ENCODE results near the gene FUT8.
A peak's percentile ranks its signal among the peaks of the same experiment; 100 is the strongest.

The FUT8 gene

DNA sequence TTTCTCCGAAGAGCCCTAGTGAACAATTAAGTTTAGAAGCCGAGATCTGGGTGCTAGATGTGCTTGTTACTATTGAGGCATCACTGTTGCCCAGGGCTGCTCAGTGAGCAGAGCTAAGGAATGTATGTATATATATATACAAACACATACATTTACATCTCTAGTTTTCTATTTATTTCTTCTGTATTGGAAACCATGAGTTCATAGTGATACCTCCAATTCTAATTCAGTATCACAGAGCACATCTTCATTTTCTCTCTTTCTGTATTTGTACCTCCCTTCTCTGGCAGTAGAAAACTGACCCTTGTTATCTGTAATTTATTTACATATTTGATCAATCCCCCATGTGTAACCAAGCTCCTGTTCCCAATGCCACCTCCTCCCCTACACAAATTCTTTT, 40.7 kb upstream of the FUT8 start:
- no peak overlapping the region for H3K27ac ChIP-seq
- no peak overlapping the region for H3K9ac ChIP-seq
- H3K4me3 ChIP-seq (ENCODE audit: low read depth, low read length): no peak overlapping the region
- H3K4me2 ChIP-seq (ENCODE audit: low read length): no peak overlapping the region
- H3K79me2 ChIP-seq: no peaks in the 10 kb centered on the region
- no peak overlapping the region for H2AFZ ChIP-seq
- no peaks in the 10 kb centered on the region for H3K9me3 ChIP-seq (ENCODE audit: control insufficient read depth, low read length)
- no peaks in the 10 kb centered on the region for H3K36me3 ChIP-seq (ENCODE audit: control insufficient read depth, insufficient read depth, low read length)
- H3K27me3 ChIP-seq (ENCODE audit: control insufficient read depth, insufficient read depth, low read length): no peaks in the 10 kb centered on the region
- no peak for TF ChIP-seq CTCF (IDR thresholded peaks at IDR 0.05)
- no peaks in the 10 kb centered on the region for H3K4me1 ChIP-seq

DNA sequence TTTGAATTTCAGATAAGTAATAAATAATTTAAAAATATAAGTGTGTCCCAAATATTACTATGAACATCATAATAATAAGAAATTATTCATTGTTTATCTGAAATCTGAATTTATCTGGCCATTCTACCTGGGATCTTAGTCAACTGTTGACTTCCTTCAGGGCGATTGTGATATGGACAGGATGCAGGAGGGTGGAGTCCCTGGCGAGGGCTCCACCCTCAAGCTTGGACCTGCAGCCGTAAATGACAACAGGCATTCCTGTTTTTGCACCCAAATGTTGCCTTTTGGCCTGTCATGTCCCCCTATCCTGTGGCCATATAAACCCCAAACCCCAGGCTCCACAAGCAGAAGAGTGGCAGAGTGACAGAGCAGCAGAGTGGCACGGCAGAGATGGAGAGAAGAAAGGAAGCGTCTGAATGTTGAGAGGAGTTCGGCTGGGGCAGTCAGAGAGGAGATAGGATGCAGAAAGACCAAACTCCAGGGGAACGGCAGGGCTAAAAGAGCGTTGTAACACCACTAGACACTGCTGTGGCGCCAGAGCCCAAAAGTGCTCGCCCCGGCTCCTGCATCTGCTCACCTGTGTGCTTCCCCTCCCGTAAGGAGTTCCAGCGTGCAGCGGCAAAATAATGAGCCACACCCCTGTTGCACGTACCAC, 39.4 kb upstream of the FUT8 start:
- Histone ChIP-seq H3K79me2 (no peaks in the 10 kb centered on the region), H3K4me3 (ENCODE audit: low read depth, low read length) (no peak overlapping the region)
- no peak for TF ChIP-seq CTCF (IDR thresholded peaks at IDR 0.05)

GRCh38 chr14:65373671-65374039, 38.9 kb upstream of the FUT8 start:
- TF ChIP-seq CTCF (IDR thresholded peaks at IDR 0.05): peak; percentile 11
- Histone ChIP-seq H3K27ac (no peak overlapping the region), H3K4me3 (ENCODE audit: low read depth, low read length) (no peak overlapping the region), H3K36me3 (ENCODE audit: control insufficient read depth, insufficient read depth, low read length) (no peaks in the 10 kb centered on the region), H3K79me2 (no peaks in the 10 kb centered on the region), H3K4me1 (no peaks in the 10 kb centered on the region), H3K9ac (no peak overlapping the region), H2AFZ (peak overlapping the region; percentile 72), H3K4me2 (ENCODE audit: low read length) (no peak overlapping the region), H3K9me3 (ENCODE audit: control insufficient read depth, low read length) (no peaks in the 10 kb centered on the region), H3K27me3 (ENCODE audit: control insufficient read depth, insufficient read depth, low read length) (no peaks in the 10 kb centered on the region)

More for the DNA sequence above, 39.4 kb upstream of the FUT8 start:
- Histone ChIP-seq H3K36me3 (ENCODE audit: control insufficient read depth, insufficient read depth, low read length) (no peaks in the 10 kb centered on the region), H3K27ac (no peak overlapping the region), H3K9me3 (ENCODE audit: control insufficient read depth, low read length) (no peaks in the 10 kb centered on the region), H2AFZ (peak overlapping the region; percentile 72), H3K4me1 (no peaks in the 10 kb centered on the region), H3K9ac (no peak overlapping the region), H3K4me2 (ENCODE audit: low read length) (no peak overlapping the region), H3K27me3 (ENCODE audit: control insufficient read depth, insufficient read depth, low read length) (no peaks in the 10 kb centered on the region)

DNA sequence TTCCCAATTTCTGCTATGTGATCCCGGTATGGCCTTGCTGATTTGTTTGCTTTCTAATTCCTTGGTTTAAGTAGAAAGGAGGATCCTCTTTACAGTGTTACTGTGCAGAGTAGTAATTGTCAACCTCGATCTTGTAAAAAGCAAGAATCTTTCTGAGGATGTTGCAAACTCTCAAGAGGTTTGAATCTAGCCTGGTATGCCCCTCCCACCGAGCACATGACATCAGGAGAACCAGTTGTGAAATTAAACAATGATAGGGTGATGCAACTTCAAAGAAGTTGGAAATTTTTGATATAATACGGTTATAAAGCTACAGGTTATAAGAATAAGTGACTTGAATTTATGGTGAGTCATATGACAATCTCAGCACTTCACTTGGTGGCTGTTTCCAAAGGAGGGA, 35.0 kb upstream of the FUT8 start:
- H2AFZ ChIP-seq: no peak overlapping the region
- H3K27ac ChIP-seq: no peak overlapping the region
- no peaks in the 10 kb centered on the region for H3K36me3 ChIP-seq (ENCODE audit: control insufficient read depth, insufficient read depth, low read length)
- H3K4me1 ChIP-seq: no peaks in the 10 kb centered on the region
- H3K4me3 ChIP-seq (ENCODE audit: low read depth, low read length): no peak overlapping the region
- H3K9me3 ChIP-seq (ENCODE audit: control insufficient read depth, low read length): no peaks in the 10 kb centered on the region
- H3K4me2 ChIP-seq (ENCODE audit: low read length): no peak overlapping the region
- H3K79me2 ChIP-seq: no peaks in the 10 kb centered on the region
- H3K9ac ChIP-seq: no peak overlapping the region
- no peak for TF ChIP-seq CTCF (IDR thresholded peaks at IDR 0.05)
- no peaks in the 10 kb centered on the region for H3K27me3 ChIP-seq (ENCODE audit: control insufficient read depth, insufficient read depth, low read length)

DNA sequence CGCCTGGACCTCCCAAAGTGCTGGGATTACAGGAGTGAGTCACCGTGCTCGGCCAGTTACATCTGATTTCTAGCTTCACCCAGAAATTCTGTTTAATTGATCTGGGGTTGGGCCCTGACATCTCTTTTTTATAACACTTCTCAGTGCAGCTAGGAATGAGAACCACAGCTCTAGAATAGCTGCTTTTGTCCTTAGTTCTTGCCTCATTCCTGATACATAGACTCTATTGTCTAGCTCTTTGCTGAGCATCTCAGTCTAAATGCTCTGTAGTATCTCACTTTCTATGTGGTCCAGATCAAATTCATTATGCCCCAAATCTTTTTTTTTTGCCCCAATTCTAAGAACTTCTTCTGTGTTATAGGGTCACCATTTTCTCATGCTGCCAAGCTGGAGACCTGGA, 29.9 kb upstream of the FUT8 start:
- H3K4me3 ChIP-seq (ENCODE audit: low read depth, low read length): no peak overlapping the region
- no peaks in the 10 kb centered on the region for H3K79me2 ChIP-seq
- no peaks in the 10 kb centered on the region for H3K9me3 ChIP-seq (ENCODE audit: control insufficient read depth, low read length)
- no peaks in the 10 kb centered on the region for H3K36me3 ChIP-seq (ENCODE audit: control insufficient read depth, insufficient read depth, low read length)
- H2AFZ ChIP-seq: no peak overlapping the region
- no peaks in the 10 kb centered on the region for H3K4me1 ChIP-seq
- H3K9ac ChIP-seq: no peak overlapping the region
- H3K27me3 ChIP-seq (ENCODE audit: control insufficient read depth, insufficient read depth, low read length): no peaks in the 10 kb centered on the region
- no peak overlapping the region for H3K4me2 ChIP-seq (ENCODE audit: low read length)
- H3K27ac ChIP-seq: no peak overlapping the region
- no peak for TF ChIP-seq CTCF (IDR thresholded peaks at IDR 0.05)
